HG02852 (cell line): ENCODE results near the gene FLNC.

ENCODE experiments used
- ATAC-seq: cut with Tn5 transposase; IDR thresholded peaks from one replicate; pipeline ENCODE4 v1.9.1; 2021; ENCODE audit warnings: mild to moderate bottlenecking, moderate library complexity; ENCODE audit not compliant: unreplicated experiment

FLNC gene

GRCh38 chr7:128843938-128844621 is 13.9 kb downstream of the FLNC start:
- no peak for ATAC-seq

GRCh38 chr7:128844777-128845311 is 14.6 kb downstream of the FLNC start:
- ATAC-seq: no peak

GRCh38 chr7:128845475-128845874 is 15.3 kb downstream of the FLNC start:
- no peak for ATAC-seq

- ATAC-seq: no peak
These were observed 15.8 kb downstream of the FLNC start for GRCh38 chr7:128845987-128846386.

- no peak for ATAC-seq
These were observed 16.7 kb downstream of the FLNC start for GRCh38 chr7:128846781-128847444.

- ATAC-seq: no peak
These were observed 17.6 kb downstream of the FLNC start for GRCh38 chr7:128847721-128848211.

GRCh38 chr7:128848289-128849155 is 18.3 kb downstream of the FLNC start:
- ATAC-seq: no peak

GRCh38 chr7:128849156-128849515 is 18.9 kb downstream of the FLNC start:
- ATAC-seq: no peak

- no peak for ATAC-seq
These were observed 19.7 kb downstream of the FLNC start for GRCh38 chr7:128849804-128850490.

- ATAC-seq: no peak
These were observed 22.5 kb downstream of the FLNC start for GRCh38 chr7:128852537-128853254.

- no peak for ATAC-seq
These were observed 23.6 kb downstream of the FLNC start for GRCh38 chr7:128853799-128854198.

- ATAC-seq: no peak
These were observed 24.2 kb downstream of the FLNC start for GRCh38 chr7:128854396-128854795.

- no peak for ATAC-seq
These were observed 25.4 kb downstream of the FLNC start for GRCh38 chr7:128855559-128855958.

- no peak for ATAC-seq
These were observed 26.0 kb downstream of the FLNC start for GRCh38 chr7:128856001-128856718.

GRCh38 chr7:128858380-128859231 is 28.4 kb downstream of the FLNC start:
- ATAC-seq: no peak

- ATAC-seq: no peak
These were observed 29.3 kb downstream of the FLNC start for GRCh38 chr7:128859232-128860157.
